Ascending aorta (tissue), 2 donors: ENCODE measurements around the gene LRP1-AS. TPM values are rescaled to one million over a fixed set of nuclear protein-coding genes. Genes with fewer than 3 reads are reported as not detected.

Experiments
- DNase-seq, 2 donors: peaks; one replicate each; pipeline ENCODE4 v3.0.0-alpha.2; 2019; ENCODE audit warnings: low spot score in 2 of 2
- H3K27ac ChIP-seq, 2 donors: fragments of 200-600 bp; sonication (generic); one replicate each; pipeline ENCODE4 v1.5.1; 2016 to 2017; ENCODE audit warnings: mild to moderate bottlenecking in 1 of 2
- H3K27me3 ChIP-seq: fragments of 200-600 bp; sonication (generic); one replicate; pipeline ENCODE4 v1.5.1; 2017
- H3K36me3 ChIP-seq, 2 donors: fragments of 200-600 bp; sonication (generic); one replicate each; pipeline ENCODE4 v1.5.1; 2016
- H3K4me1 ChIP-seq, 2 donors: fragments of 200-600 bp; sonication (generic); one replicate each; pipeline ENCODE4 v1.5.1; 2016 to 2017; ENCODE audit warnings: mild to moderate bottlenecking in 1 of 2
- H3K4me3 ChIP-seq, 2 donors: fragments of 200-600 bp; sonication (generic); one replicate each; pipeline ENCODE4 v1.5.1; 2016 to 2017; ENCODE audit warnings: mild to moderate bottlenecking in 1 of 2
- H3K9me3 ChIP-seq, 2 donors: fragments of 200-600 bp; sonication (generic); one replicate each; pipeline ENCODE4 v1.5.1; 2016
- CTCF ChIP-seq, 3 experiments: fragments of 200-600 bp in 2 of 3; fragments of 450-650 bp in 1 of 3; sonication (generic) in 2 of 3; IDR thresholded peaks; one replicate each; pipeline ENCODE4 v1.5.1; 2016 to 2019; ENCODE audit warnings: antibody characterized with exemption in 3 of 3, mild to moderate bottlenecking in 1 of 3, moderate library complexity in 1 of 3
- intact Hi-C: fragments of 100-400 bp; cut with DNase I; formaldehyde crosslinking; loops from one replicate; pipeline ENCODE4 v1.15.1; 2023
- total RNA-seq: library from RNA; depleted of rRNA; stranded (reverse); fragments of >200 nt; gene quantifications from one replicate; pipeline ENCODE4 v1.1.0, GENCODE V29; 2016

LRP1-AS gene
- total RNA-seq, 1 donor from 2014 or later = not detected

- TF ChIP-seq CTCF (IDR thresholded peaks at IDR 0.05) = no peak
- Histone ChIP-seq H3K9me3 (no peaks in the 10 kb centered on the region), H3K4me1 (peaks cover 31 to 66% of the 10 kb centered on the region in 2 donors), H3K36me3 (peaks cover 14 to 25% of the 10 kb centered on the region in 2 donors), H3K27me3 (no peaks in the 10 kb centered on the region), H3K4me3 (peak overlapping the region; percentile 17 to 52), H3K27ac (peak overlapping the region; percentile 91 to 99)
- peak in 1 of 2 donors; percentile 84 for DNase-seq
- intact Hi-C loops = no loop called here
Observed at GRCh38 chr12:57135527-57136326, 11.7 kb downstream of the LRP1-AS start.

GRCh38 chr12:57134949-57135348 is 12.5 kb downstream of the LRP1-AS start:
- H3K4me3 ChIP-seq = peak overlapping the region in 1 of 2 donors; percentile 52
- H3K36me3 ChIP-seq = peaks cover 7 to 18% of the 10 kb centered on the region in 2 donors
- H3K9me3 ChIP-seq = no peaks in the 10 kb centered on the region
- TF ChIP-seq CTCF (IDR thresholded peaks at IDR 0.05) = no peak
- H3K27ac ChIP-seq = peak overlapping the region; percentile 91 to 99
- H3K27me3 ChIP-seq = no peaks in the 10 kb centered on the region
- H3K4me1 ChIP-seq = peaks cover 36 to 73% of the 10 kb centered on the region in 2 donors
- no peak for DNase-seq
- intact Hi-C loops = no loop called here

- Histone ChIP-seq H3K36me3 (peaks cover 0 to 8% of the 10 kb centered on the region in 2 donors), H3K9me3 (no peaks in the 10 kb centered on the region), H3K27ac (peak overlapping the region; percentile 91 to 99), H3K4me1 (peaks cover 36 to 73% of the 10 kb centered on the region in 2 donors), H3K4me3 (peak overlapping the region; percentile 7 to 96), H3K27me3 (no peaks in the 10 kb centered on the region)
- DNase-seq = no peak
- TF ChIP-seq CTCF (IDR thresholded peaks at IDR 0.05) = no peak
- intact Hi-C loops = no loop called here
Observed at GRCh38 chr12:57133916-57134315, 13.5 kb downstream of the LRP1-AS start.

- Histone ChIP-seq H3K4me3 (peak overlapping the region; percentile 38 to 96), H3K36me3 (no peaks in the 10 kb centered on the region), H3K27ac (peak overlapping the region; percentile 91 to 99), H3K27me3 (no peaks in the 10 kb centered on the region), H3K4me1 (peaks cover 36 to 71% of the 10 kb centered on the region in 2 donors), H3K9me3 (no peaks in the 10 kb centered on the region)
- peak in 1 of 2 donors; percentile 65 for DNase-seq
- TF ChIP-seq CTCF (IDR thresholded peaks at IDR 0.05) = no peak
- intact Hi-C loops = no loop called here
Observed at GRCh38 chr12:57133013-57133569, 14.3 kb downstream of the LRP1-AS start.

GRCh38 chr12:57131896-57132744 is 15.3 kb downstream of the LRP1-AS start:
- H3K4me1 ChIP-seq = peaks cover 36 to 66% of the 10 kb centered on the region in 2 donors
- no peak for TF ChIP-seq CTCF (IDR thresholded peaks at IDR 0.05)
- H3K36me3 ChIP-seq = no peaks in the 10 kb centered on the region
- peak overlapping the region; percentile 38 to 96 for H3K4me3 ChIP-seq
- intact Hi-C loops = no loop called here
- peak overlapping the region; percentile 91 to 99 for H3K27ac ChIP-seq
- no peaks in the 10 kb centered on the region for H3K9me3 ChIP-seq
- DNase-seq = no peak
- H3K27me3 ChIP-seq = no peaks in the 10 kb centered on the region
